Astrocyte of the cerebellum (primary cell): Measurements from ENCODE around the gene KIAA0930.

Source experiments
- DNase-seq: peaks from one replicate; pipeline ENCODE4 v3.0.0-alpha.2; 2011; ENCODE audit warnings: low read depth
- H3K4me3 ChIP-seq: 2 replicates; pipeline ENCODE4 v1.5.1; 2011; ENCODE audit warnings: mild to moderate bottlenecking, low read depth, low read length, moderate library complexity
- in situ Hi-C: cut with HindIII; loops from 2 replicates; pipeline ENCODE4 v1.10.0; 2017; ENCODE audit warnings: low sequenced_read_pairs
- TF ChIP-seq, protein P1 (sequence below): IDR thresholded peaks from 2 replicates; pipeline ENCODE4 v1.5.1; 2012; ENCODE audit warnings: low read length, low read depth, moderate library complexity, mild to moderate bottlenecking; ENCODE audit errors: missing control alignments

KIAA0930 gene

DNA sequence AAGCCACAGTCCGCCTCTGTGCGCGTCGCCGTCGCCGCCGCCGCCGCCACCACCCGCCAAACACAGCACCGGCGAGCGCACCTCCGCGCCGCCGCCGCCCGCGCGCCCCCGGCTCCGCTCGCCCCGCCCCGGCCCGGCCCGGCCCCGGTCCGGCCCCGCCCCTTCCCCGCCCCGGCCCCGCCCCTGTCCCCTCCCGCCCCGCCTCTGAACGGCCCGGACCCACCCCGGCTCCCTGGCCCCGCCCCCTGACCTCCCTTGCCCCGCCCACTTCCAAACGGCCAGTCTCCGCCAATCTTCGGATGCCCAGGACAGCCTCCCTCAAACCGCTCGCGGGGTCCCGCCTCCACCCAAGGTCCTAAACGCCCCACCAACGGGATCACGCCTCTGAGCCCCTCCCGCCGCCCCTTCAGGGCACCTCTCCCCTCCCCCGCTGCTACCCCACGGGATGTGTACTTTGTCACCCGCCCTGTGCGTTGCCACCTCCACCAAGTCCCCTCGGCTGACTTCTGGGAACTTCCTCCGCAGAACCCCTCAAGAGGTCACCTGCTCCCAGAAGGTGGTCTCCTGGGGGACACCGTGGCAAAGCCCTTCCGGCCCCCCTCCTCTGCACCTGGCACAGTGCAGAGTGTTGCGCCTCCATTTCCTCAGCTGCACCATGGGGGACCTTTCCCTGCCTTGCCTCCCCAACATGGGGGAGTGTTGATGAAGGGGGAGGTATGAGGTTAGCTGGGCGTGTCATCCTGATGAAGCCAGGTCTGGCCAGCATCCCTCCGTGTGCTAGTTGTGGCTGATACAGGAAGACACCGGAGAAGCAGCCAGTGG is at the start of gene KIAA0930:
Gene KIAA0930 (minus strand): TSS at position 85 of the 822 bp plus-strand sequence. CDS start 191 bp downstream, outside the sequence.
- in situ Hi-C loops, result no loop called here
- TF ChIP-seq, protein P1, sequence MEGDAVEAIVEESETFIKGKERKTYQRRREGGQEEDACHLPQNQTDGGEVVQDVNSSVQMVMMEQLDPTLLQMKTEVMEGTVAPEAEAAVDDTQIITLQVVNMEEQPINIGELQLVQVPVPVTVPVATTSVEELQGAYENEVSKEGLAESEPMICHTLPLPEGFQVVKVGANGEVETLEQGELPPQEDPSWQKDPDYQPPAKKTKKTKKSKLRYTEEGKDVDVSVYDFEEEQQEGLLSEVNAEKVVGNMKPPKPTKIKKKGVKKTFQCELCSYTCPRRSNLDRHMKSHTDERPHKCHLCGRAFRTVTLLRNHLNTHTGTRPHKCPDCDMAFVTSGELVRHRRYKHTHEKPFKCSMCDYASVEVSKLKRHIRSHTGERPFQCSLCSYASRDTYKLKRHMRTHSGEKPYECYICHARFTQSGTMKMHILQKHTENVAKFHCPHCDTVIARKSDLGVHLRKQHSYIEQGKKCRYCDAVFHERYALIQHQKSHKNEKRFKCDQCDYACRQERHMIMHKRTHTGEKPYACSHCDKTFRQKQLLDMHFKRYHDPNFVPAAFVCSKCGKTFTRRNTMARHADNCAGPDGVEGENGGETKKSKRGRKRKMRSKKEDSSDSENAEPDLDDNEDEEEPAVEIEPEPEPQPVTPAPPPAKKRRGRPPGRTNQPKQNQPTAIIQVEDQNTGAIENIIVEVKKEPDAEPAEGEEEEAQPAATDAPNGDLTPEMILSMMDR, result no peak
- DNase-seq, result peak; percentile 20
- peak within 1 kb of the TSS; percentile 51 for H3K4me3 ChIP-seq

DNA sequence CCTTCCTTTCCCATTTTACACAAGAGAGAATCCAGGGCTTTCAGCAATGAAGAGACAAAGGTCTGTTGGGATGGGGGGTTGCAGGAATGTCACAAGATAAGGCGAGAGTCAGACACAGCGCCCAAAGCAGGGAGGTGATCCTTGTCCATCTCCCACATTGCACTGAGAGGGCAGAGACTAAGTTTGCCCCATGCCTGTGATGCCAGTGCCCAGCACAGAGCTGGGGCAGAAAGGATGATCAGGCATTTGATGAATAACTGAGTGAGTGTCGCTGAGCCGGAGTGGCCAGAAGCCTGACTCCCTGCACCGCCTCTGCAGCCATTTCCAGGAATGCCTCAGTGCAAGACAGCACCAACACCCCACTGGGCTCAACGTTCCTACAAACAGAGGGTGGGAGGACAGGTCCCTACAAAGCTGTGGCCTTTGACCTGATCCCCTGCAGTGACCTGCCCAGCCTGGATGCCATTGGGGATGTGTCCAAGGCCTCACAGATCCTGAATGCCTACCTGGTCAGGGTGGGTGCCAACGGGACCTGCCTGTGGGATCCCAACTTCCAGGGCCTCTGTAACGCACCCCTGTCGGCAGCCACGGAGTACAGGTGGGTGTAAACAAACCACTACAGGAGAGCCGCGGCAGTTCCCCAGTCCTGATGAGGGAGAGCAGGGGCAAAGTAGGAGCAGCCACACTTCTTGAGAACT is 46.3 kb upstream of the KIAA0930 start:
- TF ChIP-seq, protein P1, result no peak
- DNase-seq, result no peak
- in situ Hi-C loops, result no loop called here
- H3K4me3 ChIP-seq, result no peak overlapping the region

DNA sequence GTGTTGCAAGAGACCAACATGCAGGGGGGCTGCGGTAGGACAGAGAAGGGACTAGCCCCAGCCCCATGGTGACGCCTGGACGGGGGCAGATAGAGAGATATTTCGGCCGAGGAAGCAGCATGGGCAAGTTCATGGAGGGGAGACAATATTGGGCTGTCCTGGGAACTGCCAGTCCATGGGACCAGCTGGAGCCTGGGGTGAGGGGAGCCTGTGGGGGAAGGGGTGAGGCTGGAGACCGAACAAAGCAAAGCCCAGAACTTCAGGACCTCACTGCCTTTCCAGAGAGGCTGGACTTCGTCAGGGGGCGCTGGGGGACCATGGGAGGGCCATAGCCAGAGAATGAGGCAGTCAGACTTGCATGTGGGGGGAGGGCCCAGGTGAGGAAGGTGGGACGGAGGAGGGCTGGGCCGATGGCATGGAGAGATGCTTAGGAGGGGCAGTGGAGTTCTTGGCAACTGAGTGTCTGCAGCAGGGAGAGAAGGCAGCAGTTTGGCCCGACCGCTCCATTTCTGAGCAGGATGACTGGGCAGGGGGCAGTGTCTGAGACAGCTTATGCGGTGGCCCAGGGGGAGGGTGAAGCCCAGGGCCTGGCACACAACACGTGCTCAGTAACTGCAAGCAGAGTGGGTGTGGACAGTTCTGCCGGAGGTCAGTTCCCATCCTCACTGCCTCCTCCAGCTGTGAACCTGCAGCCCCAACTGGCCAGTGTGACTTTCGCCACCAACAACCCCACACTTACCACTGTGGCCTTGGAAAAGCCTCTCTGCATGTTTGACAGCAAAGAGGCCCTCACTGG is 44.8 kb upstream of the KIAA0930 start:
- in situ Hi-C loops, result no loop called here
- TF ChIP-seq, protein P1, result peak; percentile 13
- no peak overlapping the region for H3K4me3 ChIP-seq
- DNase-seq, result no peak

DNA sequence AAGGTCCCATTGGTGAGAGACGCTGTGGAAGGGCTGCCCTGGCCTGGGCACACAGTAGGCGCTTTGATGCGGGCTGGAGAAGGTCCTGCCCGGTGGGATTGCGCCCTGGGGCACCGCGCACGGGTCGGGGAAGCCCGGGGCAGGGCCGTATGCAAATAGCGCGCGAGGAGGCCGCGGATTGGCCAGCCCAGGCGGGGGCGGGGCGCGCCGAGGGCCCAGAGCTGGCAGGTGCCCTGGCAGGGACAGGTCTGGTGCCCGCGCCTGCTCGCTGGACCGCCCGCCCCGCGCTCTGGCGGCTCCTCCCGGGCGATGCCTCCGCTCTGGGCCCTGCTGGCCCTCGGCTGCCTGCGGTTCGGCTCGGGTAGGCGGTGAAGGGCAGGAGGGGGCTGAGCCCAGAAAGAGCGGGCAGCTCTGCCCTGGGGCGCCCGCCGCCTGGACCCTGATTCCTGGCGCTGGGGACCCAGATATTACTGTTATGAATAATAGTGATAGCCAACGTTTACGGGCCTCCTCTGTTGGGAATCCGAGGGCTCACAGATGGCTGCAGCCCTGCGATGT is 44.1 kb upstream of the KIAA0930 start, which contains the start of gene UPK3A:
Gene UPK3A (plus strand): TSS at position 245 of the 558 bp plus-strand sequence. CDS start 65 bp downstream, at position 310.
- in situ Hi-C loops, result no loop called here
- peak within 1 kb of the TSS; percentile 14 for H3K4me3 ChIP-seq
- DNase-seq, result no peak
- TF ChIP-seq, protein P1, result no peak

DNA sequence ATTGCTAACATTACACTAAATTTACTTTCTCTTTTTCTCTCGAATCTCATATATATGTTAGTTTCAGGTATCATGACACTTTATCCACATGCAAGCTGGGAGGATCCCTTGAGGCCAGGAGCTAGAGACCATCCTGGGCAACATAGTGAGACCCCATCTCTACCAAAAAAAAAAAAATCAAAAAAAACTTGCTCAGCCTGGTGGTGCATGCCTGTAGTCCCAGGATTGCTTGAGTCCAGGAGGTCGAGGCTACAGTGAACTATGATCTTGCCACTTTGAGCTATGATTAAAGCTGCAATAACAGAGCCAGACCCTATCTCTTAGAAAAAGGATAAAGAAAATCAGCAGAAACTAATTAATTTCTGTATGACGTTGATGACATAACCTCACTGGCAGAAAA is 40.3 kb upstream of the KIAA0930 start:
- H3K4me3 ChIP-seq, result no peak overlapping the region
- in situ Hi-C loops, result no loop called here
- DNase-seq, result no peak
- TF ChIP-seq, protein P1, result no peak

DNA sequence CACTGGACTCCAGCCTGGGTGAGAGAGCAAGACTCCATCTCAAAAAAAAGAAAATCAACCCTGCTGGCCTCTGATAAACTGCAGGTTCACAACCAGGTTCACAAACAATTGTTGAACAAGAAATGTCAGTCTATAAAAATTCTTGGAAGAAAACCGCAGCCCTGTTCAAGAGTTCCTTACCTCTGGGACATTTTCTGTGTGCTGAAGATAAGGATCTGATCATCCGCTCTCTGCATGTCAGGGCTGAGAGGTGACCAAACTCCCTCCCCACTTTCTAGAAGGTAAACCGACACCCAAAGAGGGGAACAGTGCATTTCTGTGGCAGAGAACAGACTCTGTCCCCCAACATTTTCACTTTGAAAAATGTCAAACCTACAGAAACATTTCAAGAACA is 39.9 kb upstream of the KIAA0930 start:
- no peak for DNase-seq
- no peak overlapping the region for H3K4me3 ChIP-seq
- TF ChIP-seq, protein P1, result no peak
- in situ Hi-C loops, result no loop called here
